OCI-M1 (cell line): ENCODE data around the gene CPVL.
A peak's percentile ranks its signal among the peaks of the same experiment; 100 is the strongest.

Source experiments
- DNase-seq: peaks from one replicate; lab custom pipeline; 2025; lab: John Stamatoyannopoulos, UW

Gene CPVL

DNA sequence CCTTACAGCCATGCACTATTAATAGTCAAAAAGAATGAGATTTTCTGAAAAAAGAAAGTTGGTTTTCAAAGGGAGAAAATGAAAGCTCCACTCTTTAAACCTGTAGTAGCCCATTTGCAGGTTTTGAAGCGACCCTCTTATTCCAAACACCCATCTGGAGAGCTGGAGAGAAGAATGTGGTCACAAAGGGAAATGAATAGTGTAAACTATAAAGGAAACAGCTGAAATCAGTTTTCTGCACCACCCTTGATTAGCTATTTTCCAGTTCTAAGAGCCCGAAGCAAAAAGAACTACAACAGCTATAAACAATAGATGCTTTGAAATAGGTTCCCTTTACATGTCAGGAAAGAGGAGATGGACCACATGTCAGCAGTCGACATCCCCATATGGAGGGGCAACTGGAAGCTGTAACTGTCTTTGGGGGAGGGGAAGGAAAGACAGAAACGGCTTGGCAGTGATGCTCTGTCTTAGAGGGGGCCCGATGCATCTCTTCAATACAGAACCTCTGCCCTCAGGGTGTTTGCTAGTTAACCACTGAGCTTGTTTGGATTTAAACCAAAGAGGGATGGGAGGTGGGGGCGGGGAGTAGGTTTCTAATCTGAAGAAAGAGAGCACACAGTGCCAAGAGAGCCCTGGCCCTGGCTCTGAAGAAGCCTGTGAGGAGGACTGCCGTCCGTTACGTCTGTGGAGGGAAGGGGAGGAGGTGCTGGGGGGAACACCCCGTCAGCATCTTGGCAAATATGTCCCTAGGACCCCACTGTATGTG is 55.3 kb downstream of the CPVL start:
- no peak for DNase-seq

DNA sequence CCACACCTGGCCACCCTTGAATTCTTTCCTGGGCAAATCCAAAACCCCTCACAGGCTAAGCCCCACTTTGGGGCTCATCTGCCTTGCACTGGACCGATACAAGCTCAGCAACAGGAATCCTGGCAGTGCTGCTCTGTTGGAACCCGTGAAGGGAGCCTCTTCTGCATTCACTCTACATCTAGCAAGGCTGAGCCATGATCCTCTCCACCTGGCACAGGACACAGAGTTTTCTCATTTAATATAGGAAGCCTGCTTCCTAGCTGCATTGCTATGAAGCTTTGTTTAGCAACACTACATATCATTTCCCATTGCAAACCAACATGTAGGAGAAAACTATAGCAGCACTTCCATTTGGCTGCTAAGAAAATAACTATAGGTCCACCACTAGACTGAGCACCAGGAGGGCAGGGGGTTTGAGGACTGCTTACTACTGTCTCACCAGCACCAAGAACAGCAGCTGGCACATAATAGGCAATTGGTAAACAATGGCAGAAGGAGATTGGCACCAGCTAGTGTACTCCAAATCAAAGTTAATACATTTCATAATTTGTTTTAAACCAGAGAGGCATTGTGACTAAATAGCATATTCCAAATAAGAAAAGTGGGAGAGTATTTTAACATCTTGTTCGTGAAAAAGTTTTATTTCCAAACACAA is 56.1 kb downstream of the CPVL start:
- DNase-seq: no peak

DNA sequence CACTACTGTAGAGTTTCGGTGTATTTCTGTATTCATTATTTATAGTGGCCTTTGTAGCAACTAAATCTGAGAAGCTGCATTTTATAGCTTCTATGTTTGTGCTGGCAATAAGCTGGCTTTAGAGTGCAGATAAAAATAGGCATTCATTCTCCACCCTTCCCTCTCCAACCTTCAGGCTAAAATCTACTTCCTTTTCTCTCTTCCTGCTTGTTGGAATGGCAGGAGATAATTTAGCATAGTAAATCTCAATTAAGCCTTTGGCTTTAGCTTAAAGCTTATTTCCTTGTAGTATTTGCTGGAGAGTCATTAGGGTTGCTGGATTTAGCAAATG is 58.5 kb downstream of the CPVL start:
- DNase-seq: no peak

DNA sequence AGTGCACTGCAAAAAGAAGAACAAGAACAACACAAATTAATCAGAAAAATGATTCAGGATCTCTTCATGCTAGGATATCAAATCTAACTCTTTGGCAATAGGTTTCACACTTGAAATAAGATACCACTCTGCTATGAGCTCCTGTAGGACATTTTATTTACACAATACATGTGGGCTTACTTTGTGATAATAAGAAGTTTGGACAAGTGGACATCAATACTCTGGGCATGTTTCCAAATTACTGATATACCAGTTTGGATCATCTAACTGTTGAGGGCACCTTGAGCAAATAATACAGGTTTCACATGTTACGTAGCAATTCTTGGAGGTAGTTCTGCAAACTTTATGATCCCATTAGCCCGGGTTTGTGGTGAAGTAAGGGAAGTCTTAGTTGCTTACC is 59.8 kb downstream of the CPVL start:
- DNase-seq: no peak

DNA sequence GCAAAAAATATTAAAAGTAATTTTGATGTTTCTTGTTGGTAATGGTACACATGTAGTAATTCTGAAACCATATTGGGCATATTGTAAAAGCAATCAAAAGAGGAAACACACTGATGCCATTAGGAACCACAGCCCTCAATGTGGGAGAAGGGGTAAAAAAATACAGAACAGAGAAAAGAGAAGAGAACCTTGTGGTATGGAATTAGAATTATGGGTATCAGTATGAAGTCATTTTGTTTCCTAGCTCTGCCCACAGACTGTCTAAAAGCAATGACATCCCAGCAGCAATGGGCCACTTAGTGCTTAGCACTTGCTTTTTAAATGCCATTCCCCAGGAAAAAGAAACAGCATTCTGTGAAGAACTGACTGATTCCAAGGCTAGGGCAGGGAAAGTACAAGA is 61.5 kb downstream of the CPVL start:
- DNase-seq: peak; percentile 17

DNA sequence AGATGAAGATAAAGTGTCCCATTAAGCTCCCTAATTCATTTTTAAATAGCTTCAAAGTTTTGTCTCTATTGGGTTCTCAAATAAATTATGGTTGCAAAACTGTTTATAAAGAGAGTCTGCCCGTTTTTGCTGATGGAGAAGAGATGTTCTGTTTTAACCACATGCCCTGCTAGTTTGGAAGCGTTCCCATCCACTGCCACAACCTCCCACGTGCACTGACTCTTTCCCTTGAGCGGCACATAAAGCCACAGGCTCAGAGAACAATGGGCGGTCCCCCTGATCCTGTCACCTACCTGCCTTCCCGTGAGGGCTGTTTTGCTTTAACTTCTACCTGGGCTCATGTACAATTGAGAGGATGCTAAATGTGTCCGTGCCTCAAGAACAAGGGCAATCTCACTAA is 65.5 kb downstream of the CPVL start:
- DNase-seq: no peak

DNA sequence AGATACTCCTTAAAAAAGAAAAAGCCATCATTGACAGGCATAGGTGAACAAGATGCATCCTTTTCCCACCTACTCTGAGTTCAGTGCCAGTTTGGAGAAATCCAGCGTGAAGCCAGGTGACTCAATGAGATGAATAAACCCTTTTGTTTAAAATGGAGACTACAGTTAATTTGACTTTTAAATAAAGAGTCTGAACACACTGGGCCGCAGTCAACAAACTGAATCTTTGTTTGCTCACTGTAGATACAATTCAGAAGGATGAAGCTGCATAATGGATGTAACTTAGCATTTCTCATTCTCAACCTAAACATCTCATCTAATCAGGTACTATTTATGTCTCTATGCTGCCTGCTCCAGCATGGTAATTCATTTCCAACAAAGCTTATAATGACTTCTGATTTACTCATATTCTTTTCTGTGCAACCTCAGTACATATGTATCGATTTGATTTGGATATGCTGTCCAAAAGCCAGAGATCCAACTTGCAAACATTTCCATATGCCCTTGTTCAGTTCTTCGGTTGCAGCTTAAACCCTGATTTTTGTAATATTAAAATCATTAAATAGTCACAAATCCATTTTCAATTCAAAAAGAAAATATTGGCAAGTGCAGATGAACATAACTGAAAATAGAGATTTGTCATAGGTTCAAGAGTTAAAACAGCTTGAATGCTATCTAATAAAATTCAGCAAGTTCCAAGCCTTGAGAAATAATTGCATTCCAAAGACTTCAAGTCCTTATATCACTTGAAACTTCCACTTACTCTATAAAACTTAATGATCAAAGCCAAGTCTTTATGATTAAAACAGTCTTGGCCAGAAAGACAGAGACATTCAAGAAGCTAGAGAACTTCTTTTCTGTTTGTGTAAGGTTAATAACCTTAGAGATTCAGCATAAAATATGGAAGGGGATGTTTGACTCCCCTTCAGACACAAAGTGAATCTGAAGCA is 67.8 kb downstream of the CPVL start:
- no peak for DNase-seq

DNA sequence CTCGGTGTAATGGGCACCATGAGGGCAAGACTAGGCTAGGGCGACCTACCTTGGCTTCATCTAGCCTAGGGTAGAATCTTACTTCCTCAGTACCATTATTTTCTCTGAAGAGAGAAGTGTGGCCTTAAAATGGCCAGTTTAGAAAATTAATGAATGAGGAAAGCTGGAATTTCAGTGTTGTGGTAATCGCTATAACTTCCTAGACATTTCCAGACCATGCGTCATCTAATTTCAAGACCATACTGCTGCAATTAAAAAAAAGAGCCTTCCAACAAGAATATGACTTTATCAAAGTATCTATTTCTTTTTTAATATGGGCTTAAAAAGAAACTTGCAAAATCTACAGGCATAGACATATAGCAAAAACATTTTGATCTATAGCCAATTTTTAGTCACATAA is 68.5 kb downstream of the CPVL start:
- no peak for DNase-seq

DNA sequence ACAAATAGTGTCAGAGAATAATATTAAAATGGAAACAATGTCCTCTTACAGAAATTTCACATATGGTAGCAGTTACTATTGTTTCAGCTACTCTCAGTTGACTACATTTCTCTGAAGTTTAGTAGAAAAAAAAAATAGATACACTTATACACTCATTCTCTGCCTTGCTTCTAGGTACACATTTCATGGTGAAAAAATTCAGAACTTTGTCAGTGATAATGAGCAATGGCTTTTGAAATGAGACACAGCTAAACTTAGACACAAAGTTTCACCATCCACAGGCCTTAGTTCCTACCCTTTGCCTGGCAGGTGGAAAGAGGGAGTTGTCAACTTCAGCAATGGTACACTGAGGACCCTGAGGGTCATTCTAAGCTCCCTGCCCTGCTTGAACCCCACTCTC is 69.2 kb downstream of the CPVL start:
- DNase-seq: no peak

DNA sequence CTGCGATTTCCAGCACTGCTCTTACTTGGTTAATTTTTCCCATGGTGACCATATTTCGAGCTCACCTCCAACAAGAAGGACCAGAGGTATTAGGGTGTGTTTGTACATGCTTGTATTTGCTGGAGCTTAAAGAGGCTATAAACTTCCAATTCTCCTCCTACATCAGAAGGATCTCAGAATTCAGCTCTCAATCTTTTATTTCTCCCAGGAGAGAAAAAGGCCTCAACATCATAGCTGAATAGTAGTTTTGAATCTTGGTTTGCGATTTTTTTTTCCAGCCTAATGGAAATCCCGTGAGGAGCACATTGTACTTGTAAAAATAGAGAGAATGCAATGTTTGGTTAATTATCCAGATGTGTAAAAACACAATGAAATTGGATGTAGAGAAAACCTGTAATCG is 69.7 kb downstream of the CPVL start:
- DNase-seq: no peak

DNA sequence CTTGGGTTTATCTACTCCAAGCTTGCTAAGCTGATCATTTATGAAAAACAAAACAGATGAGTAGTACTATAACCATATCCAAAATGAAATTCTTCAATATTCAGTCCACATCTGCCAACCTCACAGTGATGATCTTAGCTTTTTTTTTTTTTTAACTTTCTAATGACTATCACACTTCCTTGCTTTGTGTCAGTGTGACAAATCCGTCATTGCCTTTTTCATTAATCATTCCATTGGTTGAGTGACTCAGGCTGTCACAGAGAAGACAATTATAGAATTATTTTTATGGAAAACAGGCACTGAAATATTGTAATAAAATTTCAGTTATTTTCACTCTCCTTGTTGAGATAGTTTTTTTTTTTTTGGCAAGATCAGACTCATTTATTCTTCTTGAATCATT is 70.7 kb downstream of the CPVL start:
- DNase-seq: no peak

DNA sequence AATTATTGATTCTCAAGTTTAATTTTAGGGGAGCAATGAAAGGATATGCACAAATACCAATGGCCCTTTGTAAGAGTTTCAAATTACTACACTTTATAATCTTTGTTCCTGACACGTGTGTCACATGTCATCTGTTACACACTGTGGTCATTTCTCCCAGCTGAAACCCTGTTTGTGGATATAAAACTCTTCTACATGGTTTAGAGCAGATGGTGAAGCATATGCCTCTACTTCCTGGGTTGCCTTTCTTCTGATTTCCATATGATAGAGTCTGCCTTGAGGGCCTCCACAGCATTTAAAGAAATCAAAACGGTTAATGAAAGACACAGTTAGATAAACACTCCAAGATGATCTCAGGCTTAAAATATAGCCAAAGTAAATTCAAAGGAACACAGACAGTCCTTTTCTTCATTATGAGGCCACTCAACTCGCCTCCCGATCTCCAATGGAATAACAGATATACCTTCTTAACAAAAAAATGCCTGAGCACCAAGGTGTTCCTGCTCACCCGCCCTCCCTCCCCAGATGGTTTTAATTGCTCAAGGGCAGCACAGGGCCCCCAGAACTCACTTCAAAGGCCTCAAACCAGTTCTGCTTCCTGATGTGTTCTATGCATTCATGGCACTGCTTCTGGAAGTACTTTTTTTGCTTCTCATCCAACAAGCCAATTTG is 75.0 kb downstream of the CPVL start:
- DNase-seq: no peak

DNA sequence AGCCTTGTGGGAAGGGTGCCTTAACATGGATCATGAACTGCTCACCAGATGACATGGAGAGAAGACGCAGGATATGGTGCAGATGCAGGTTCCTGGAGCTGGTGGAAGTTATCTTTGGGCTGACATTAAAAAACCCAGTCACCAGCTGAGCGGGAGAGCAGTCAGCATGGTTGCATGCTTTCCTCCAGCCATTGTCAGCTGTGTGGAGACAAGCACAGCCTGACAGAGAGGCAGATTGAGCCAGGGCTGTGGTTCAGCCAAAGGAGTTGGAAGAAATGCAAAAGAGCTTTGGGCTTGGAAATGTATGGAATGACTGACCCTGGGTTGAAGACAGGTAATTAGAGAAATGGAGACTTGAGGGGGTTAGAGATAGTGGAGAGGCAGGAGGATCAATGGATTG is 79.7 kb downstream of the CPVL start:
- no peak for DNase-seq

DNA sequence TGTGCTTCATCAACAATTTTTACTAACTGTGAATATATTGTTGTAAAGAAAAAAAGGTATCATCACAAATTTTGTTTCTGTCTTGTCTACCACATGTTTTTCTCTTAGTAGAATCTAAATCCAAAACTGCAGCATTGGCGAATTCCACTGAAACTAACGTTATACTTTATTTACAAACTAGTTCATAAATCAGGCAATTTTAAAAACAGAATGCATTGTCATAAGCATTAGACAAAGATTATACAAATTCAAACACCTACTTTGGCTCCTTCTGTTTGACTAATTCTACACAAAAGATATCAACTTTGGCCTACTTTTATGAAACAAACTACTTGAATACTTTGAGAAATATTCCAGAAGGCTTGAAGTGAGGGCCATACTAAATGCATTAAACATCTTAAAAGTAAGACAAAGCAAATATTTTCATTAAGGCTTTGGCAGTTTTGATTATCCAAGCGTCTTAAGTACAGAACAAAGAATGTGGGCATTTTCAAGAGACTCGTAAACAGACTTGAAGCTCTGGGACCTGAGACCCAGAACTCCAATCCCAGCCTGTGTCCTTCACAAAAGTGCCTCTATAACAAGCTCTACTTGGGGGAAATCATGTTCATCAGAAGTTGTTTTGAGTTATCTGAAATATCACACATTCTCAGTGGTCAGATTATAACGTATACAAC is 81.0 kb downstream of the CPVL start:
- no peak for DNase-seq

DNA sequence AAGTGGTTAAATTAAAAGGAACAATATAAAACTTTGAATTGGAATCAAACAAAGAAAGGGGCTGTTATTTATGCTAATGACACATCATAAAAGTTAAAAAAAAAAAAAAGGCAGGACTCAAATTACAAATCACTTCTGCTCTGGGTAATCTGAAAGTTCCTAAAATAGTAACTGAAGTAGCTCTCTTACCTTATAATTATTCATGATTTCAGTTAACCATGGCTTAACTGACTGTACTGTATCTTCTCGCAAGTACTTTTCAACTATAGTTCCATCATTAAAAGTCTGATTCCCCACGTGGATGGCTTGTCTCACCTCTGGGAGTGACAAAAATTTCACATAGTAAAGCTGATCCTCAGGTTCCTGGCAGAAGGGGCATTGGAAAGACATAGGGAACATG is 82.5 kb downstream of the CPVL start:
- DNase-seq: no peak

DNA sequence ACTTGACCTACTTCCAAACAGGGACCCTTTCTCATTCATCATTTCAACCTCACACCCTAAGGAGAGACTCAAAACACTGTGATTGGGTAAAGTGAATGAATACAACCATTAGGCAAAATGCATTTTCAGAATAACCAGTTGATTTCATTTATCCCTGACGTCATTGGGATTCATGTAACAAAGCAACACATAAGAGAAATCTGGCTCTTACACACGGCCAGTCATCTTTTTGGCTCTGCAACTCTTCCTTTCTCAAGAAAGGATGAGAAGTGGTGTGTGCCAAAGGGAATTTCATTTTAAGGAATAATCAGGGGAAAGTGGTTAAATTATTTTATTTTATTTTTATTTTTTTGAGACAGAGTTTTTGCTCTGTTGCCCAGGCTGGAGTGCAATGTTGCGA is 83.1 kb downstream of the CPVL start:
- no peak for DNase-seq

DNA sequence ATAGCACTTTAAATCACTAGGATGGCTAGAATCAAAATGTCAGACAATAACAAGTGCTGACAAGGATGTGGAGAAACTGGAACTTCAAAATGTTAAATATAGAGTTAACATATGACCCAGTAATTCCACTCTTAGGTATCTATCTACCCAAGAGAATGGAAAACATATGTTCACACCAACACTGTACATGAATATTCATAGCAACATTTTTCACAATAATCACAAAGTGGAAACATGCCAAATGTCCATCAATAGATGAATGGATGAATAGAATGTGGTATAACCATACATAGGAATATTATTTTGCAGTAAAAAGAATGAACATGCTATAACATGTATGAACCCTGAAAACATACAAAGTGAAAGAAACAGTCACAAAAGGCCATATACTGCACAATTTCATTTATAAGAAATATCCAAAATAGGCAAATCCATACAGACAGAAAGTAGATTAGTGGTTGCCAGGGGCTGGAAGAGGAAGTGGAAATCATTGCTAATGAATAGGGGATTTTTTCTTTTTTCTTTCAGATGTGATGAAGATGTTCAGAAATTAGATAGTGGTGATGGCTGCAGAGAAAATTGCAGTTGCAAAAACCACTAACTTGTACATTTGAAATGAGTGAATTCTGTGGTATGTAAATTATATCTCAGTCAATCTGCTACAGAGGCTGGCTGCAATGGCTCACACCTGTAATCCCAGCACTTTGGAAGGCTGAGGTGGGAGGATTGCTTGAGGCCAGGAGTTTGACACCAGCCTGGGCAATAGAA is 93.0 kb downstream of the CPVL start:
- no peak for DNase-seq

DNA sequence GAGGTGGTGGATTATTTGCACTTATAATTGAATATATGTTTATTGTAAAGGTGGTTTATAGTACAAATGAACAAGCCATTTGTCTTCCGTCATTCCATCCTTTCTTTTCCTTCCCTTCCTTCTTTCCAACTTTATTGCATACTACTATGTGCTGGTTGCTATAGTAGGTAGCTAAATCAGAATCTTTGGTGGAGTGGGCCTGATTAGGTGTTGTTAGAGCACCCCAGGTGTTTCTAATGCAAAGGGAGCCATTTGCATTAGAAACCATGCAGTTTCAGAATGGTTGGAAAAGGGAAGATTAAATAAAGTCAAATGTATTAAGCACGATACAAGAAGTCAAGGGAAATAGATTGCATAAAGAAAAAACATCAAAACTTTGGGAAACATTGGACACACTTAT is 99.4 kb downstream of the CPVL start:
- DNase-seq: no peak

DNA sequence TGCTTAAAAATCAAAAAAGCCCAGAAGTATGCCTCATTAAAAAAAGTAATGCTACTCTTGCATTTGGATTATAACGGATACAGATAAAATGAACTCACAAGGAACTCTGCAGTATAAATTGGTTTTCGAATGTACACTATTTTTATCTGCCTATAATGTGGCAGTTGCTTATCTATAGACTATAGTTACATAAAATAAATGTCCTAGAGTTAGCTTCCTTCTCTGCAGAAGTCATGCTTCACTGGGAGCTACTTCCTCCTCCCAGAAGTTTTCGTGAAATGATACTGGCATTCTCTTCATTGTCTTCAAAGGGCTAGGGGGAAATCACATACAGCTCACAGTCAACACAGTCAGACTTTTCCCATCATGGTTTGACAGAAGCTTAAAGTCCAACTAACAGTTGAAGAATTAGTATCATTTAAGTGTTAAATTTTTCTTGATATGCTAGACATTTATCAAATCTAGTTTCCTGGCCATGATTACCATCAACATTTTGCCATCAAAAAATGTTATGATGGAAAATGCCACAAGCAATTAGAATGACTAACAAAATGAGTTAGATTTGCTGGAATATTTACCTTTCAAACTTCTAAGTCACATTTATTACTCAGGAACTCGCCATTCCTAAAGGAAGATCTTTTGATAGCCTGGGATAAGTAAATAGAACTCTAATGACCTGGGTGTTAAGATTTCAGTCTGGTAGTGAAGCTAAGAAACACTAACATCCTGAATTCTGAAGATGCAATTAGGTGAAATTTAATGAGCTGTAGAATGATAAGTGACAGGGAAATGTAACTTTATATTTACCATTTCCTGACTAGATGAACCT is 100.9 kb downstream of the CPVL start:
- DNase-seq: peak; percentile 22

DNA sequence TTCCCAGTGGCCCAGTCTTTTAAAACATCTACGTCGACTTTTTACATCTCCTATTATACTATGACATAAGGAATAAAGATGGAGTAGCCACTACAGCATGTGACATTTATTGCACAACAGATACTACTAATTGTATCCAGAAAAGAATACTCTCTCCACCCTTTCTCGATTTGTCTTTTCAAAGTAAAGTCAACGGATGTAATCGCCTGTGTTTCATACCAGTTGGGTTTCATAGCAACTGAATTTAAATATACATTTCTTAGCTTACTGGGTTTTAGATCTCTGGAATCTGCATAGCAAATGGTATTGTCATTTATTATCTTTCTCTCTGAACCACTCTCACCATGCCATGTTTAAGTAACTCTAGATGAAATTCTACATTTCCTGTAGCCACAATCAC is 101.8 kb downstream of the CPVL start:
- DNase-seq: peak; percentile 6
